Calu3 (cell line): ENCODE measurements around the gene ZWILCH. TPM values are rescaled to one million over a fixed set of nuclear protein-coding genes. Genes with fewer than 3 reads are reported as not detected.
A peak's percentile ranks its signal among the peaks of the same experiment; 100 is the strongest.
"Not testable (repeated sequence)": the region's sequence is repeated elsewhere in the genome, so short reads cannot be mapped to it uniquely, and the experiment has no call there.

ENCODE experiments used
- BruUV-seq: library from RNA; stranded (reverse); fragments of 400-500 nt; replicated peaks from 2 replicates; lab custom pipeline; 2021; lab: Mats Ljungman, UMichigan
- CTCF ChIA-PET: fragments of 300-600 bp; sonication (Branson Sonifier 250); formaldehyde crosslinking; loops from one replicate; lab custom pipeline; 2022; ENCODE audit warnings: antibody characterized with exemption; lab: Charles Lee
- DNase-seq: peaks from one replicate; pipeline ENCODE4 v3.0.0; 2022
- H3K27ac Mint-ChIP-seq: one replicate; pipeline ENCODE4 v1.8.0; 2022; ENCODE audit warnings: mixed read lengths; ENCODE audit not compliant: unreplicated experiment
- H3K27me3 Mint-ChIP-seq: one replicate; pipeline ENCODE4 v1.8.0; 2022; ENCODE audit warnings: mixed read lengths; ENCODE audit not compliant: unreplicated experiment
- H3K36me3 Mint-ChIP-seq: one replicate; pipeline ENCODE4 v1.8.0; 2022; ENCODE audit warnings: mild to moderate bottlenecking, moderate library complexity, mixed read lengths; ENCODE audit not compliant: insufficient read depth, unreplicated experiment
- H3K4me1 Mint-ChIP-seq: one replicate; pipeline ENCODE4 v1.8.0; 2022; ENCODE audit warnings: mild to moderate bottlenecking, low read depth, mixed read lengths; ENCODE audit not compliant: unreplicated experiment
- H3K4me3 Mint-ChIP-seq: one replicate; pipeline ENCODE4 v1.8.0; 2022; ENCODE audit warnings: mild to moderate bottlenecking, low read depth, moderate library complexity, mixed read lengths; ENCODE audit not compliant: unreplicated experiment
- H3K9me3 Mint-ChIP-seq: one replicate; pipeline ENCODE4 v1.8.0; 2022; ENCODE audit warnings: low read depth, mixed read lengths; ENCODE audit not compliant: unreplicated experiment
- intact Hi-C: fragments of 100-400 bp; cut with micrococcal nuclease; formaldehyde crosslinking; loops from one replicate; pipeline ENCODE4 v1.10.0; 2022; ENCODE audit not compliant: unreplicated experiment
- total RNA-seq: library from RNA; stranded (reverse); gene quantifications from 2 replicates; pipeline ENCODE4 v1.2.3, GENCODE V29; 2022
- TF ChIP-seq, protein P1 (sequence below): fragments of 200-600 bp; IDR thresholded peaks from one replicate; pipeline ENCODE4 v1.8.0; 2022; ENCODE audit warnings: antibody characterized with exemption; ENCODE audit not compliant: unreplicated experiment

Gene ZWILCH
- total RNA-seq, 1 experiment from 2014 or later = 34.5 TPM

DNA sequence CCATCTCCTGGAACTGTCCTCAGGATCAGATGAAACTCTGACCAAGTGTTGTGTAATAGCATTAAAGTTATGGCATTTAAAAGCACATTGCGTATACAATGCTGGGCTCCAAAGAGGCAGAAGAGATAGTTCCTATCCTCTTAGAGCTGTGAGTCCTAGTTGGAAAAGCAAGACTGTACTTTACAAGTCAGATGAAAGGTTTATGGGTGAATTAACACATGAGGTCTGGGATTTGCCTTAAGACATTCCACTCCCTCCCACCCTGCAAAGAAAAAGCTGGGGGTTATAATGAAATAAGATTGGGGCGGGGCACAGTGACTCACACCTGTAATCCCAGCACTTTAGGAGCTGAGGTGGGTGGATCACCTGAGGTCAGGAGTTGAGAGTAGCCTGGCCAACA is 43.2 kb upstream of the ZWILCH start:
- BruUV-seq = no TSS peak
- intact Hi-C loops = no loop called here
- TF ChIP-seq, protein P1, sequence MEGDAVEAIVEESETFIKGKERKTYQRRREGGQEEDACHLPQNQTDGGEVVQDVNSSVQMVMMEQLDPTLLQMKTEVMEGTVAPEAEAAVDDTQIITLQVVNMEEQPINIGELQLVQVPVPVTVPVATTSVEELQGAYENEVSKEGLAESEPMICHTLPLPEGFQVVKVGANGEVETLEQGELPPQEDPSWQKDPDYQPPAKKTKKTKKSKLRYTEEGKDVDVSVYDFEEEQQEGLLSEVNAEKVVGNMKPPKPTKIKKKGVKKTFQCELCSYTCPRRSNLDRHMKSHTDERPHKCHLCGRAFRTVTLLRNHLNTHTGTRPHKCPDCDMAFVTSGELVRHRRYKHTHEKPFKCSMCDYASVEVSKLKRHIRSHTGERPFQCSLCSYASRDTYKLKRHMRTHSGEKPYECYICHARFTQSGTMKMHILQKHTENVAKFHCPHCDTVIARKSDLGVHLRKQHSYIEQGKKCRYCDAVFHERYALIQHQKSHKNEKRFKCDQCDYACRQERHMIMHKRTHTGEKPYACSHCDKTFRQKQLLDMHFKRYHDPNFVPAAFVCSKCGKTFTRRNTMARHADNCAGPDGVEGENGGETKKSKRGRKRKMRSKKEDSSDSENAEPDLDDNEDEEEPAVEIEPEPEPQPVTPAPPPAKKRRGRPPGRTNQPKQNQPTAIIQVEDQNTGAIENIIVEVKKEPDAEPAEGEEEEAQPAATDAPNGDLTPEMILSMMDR = no peak
- CTCF ChIA-PET = interaction anchor here (0.6 to 1.1 kb wide), 4 partner anchors 15 to 37 kb away, joined by 3 to 4 read pairs (median 3); no protein-coding TSS in a partner anchor
- DNase-seq = peak; percentile 34
- Mint-ChIP-seq H3K36me3 (peaks cover 12% of the 10 kb centered on the region), H3K27me3 (no peaks in the 10 kb centered on the region), H3K4me1 (peaks cover 31% of the 10 kb centered on the region), H3K9me3 (no peaks in the 10 kb centered on the region), H3K27ac (peak overlapping the region; percentile 66), H3K4me3 (no peak overlapping the region)

DNA sequence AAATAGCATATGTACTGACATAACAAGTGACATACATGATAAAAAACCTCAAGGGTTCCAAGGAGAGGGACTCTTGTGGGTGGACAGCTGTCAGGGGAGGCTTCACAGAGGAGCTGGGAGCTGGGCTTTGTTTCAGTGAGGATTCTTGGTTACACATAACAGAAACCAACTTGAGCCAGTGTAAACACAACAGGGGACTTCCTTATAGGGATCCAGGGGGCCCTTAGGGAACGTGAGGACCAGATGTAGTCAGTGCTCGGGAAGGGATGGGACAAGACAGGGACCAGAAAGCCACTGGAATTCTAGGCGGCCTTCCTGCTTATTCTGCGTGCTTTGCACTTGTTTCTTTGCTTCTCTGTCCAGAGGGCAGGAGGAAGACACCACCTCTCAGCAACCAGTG is 42.5 kb upstream of the ZWILCH start:
- Mint-ChIP-seq H3K4me3 (no peak overlapping the region), H3K27me3 (no peaks in the 10 kb centered on the region), H3K9me3 (no peaks in the 10 kb centered on the region), H3K27ac (peak overlapping the region; percentile 66), H3K36me3 (peaks cover 12% of the 10 kb centered on the region), H3K4me1 (peaks cover 31% of the 10 kb centered on the region)
- no peak for DNase-seq
- no TSS peak for BruUV-seq
- TF ChIP-seq, protein P1 = no peak
- CTCF ChIA-PET = interaction anchor here (0.6 to 1.1 kb wide), 4 partner anchors 16 to 36 kb away, joined by 3 to 4 read pairs (median 3); no protein-coding TSS in a partner anchor
- intact Hi-C loops = no loop called here

- DNase-seq, H3K27ac Mint-ChIP-seq, intact Hi-C loops, H3K9me3 Mint-ChIP-seq, H3K27me3 Mint-ChIP-seq, BruUV-seq, H3K4me3 Mint-ChIP-seq: not testable (repeated sequence)
- peaks cover 22% of the 10 kb centered on the region for H3K4me1 Mint-ChIP-seq
- H3K36me3 Mint-ChIP-seq = peaks cover 12% of the 10 kb centered on the region
- CTCF ChIA-PET = interaction anchor here (0.6 kb wide), 1 partner anchor 31 kb away, joined by 5 read pairs; no protein-coding TSS in a partner anchor
These were observed 39.8 kb upstream of the ZWILCH start for GRCh38 chr15:66465294-66465693.

GRCh38 chr15:66467162-66468040 is 37.7 kb upstream of the ZWILCH start:
- H3K4me1 Mint-ChIP-seq = peaks cover 10% of the 10 kb centered on the region
- H3K27me3 Mint-ChIP-seq, H3K9me3 Mint-ChIP-seq, intact Hi-C loops, H3K36me3 Mint-ChIP-seq, DNase-seq, H3K27ac Mint-ChIP-seq, H3K4me3 Mint-ChIP-seq, BruUV-seq: not testable (repeated sequence)
- CTCF ChIA-PET = interaction anchor here (0.6 to 0.8 kb wide), 3 partner anchors 9 to 150 kb away, joined by 3 to 7 read pairs (median 4); no protein-coding TSS in a partner anchor

- CTCF ChIA-PET = interaction anchor here (1.0 kb wide), 1 partner anchor 15 kb away, joined by 3 read pairs; no protein-coding TSS in a partner anchor
These were observed 34.3 kb upstream of the ZWILCH start for GRCh38 chr15:66470825-66471224.

More at GRCh38 chr15:66470825-66471224, 34.3 kb upstream of the ZWILCH start:
- H3K9me3 Mint-ChIP-seq, H3K27me3 Mint-ChIP-seq, DNase-seq, H3K27ac Mint-ChIP-seq, BruUV-seq, H3K36me3 Mint-ChIP-seq, intact Hi-C loops, H3K4me3 Mint-ChIP-seq: not testable (repeated sequence)
- peaks cover 16% of the 10 kb centered on the region for H3K4me1 Mint-ChIP-seq
